HG03571 (cell line): ENCODE data around the gene SEZ6L2.
A peak's percentile ranks its signal among the peaks of the same experiment; 100 is the strongest.
"Not testable (repeated sequence)": the region's sequence is repeated elsewhere in the genome, so short reads cannot be mapped to it uniquely, and the experiment has no call there.

Experiments
- ATAC-seq: cut with Tn5 transposase; IDR thresholded peaks from one replicate; pipeline ENCODE4 v1.9.1; 2021; ENCODE audit not compliant: unreplicated experiment

The SEZ6L2 gene

GRCh38 chr16:29899516-29900101, at the start of gene SEZ6L2:
SEZ6L2 (minus strand) TSS chr16:29899550; CDS start chr16:29899019, 531 bp downstream.
- ATAC-seq: no peak

GRCh38 chr16:29947897-29948296, 48.5 kb upstream of the SEZ6L2 start:
- no peak for ATAC-seq

- no peak for ATAC-seq
Measured at GRCh38 chr16:29943846-29944799, 44.8 kb upstream of the SEZ6L2 start.

- no peak for ATAC-seq
Measured at GRCh38 chr16:29940656-29941055, 41.3 kb upstream of the SEZ6L2 start.

GRCh38 chr16:29931750-29932149, 32.4 kb upstream of the SEZ6L2 start:
- not testable (repeated sequence) for ATAC-seq

- ATAC-seq: no peak
Measured at GRCh38 chr16:29927070-29927905, 27.9 kb upstream of the SEZ6L2 start.

- no peak for ATAC-seq
Measured at GRCh38 chr16:29926711-29927052, 27.3 kb upstream of the SEZ6L2 start.

GRCh38 chr16:29925781-29926710, 26.7 kb upstream of the SEZ6L2 start, which contains the start of gene KCTD13:
KCTD13 (minus strand) TSS chr16:29926226; CDS start chr16:29926033, 193 bp downstream.
- ATAC-seq: peak; percentile 85

- no peak for ATAC-seq
Measured at GRCh38 chr16:29925105-29925756, 25.9 kb upstream of the SEZ6L2 start.

- ATAC-seq: no peak
Measured at GRCh38 chr16:29922986-29923501, 23.7 kb upstream of the SEZ6L2 start.

GRCh38 chr16:29922326-29922725, 23.0 kb upstream of the SEZ6L2 start:
- no peak for ATAC-seq

- ATAC-seq: no peak
Measured at GRCh38 chr16:29921034-29921385, 21.7 kb upstream of the SEZ6L2 start.

GRCh38 chr16:29920288-29921033, 21.1 kb upstream of the SEZ6L2 start:
- ATAC-seq: no peak

- no peak for ATAC-seq
Measured at GRCh38 chr16:29916979-29917378, 17.6 kb upstream of the SEZ6L2 start.

GRCh38 chr16:29915590-29916247, 16.4 kb upstream of the SEZ6L2 start:
- ATAC-seq: no peak

- no peak for ATAC-seq
Measured at GRCh38 chr16:29913514-29913913, 14.2 kb upstream of the SEZ6L2 start.

GRCh38 chr16:29912087-29912486, 12.7 kb upstream of the SEZ6L2 start:
- ATAC-seq: no peak

GRCh38 chr16:29911676-29912010, 12.3 kb upstream of the SEZ6L2 start:
- no peak for ATAC-seq
